ENCODE results near the gene DBF4B.
A peak's percentile ranks its signal among the peaks of the same experiment; 100 is the strongest.
"Not testable (repeated sequence)": the region's sequence is repeated elsewhere in the genome, so short reads cannot be mapped to it uniquely, and the experiment has no call there.

Gene DBF4B, protein sequence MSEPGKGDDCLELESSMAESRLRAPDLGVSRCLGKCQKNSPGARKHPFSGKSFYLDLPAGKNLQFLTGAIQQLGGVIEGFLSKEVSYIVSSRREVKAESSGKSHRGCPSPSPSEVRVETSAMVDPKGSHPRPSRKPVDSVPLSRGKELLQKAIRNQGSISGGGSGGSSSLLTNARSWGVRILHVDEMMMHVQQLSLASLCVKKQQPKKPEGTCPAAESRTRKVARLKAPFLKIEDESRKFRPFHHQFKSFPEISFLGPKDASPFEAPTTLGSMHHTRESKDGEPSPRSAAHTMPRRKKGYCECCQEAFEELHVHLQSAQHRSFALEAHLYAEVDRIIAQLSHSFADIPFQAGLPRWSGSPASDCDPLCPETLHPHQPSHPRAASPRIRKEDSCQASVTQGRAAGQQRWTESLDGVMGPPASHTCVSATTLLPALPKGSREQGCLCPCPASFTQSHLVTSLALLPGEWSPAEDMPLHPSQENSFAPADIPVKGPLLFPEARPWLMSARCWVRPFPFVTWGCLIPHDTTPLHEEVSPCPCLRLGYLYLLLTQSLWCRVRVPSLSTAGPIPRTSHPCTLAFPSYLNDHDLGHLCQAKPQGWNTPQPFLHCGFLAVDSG

DNA sequence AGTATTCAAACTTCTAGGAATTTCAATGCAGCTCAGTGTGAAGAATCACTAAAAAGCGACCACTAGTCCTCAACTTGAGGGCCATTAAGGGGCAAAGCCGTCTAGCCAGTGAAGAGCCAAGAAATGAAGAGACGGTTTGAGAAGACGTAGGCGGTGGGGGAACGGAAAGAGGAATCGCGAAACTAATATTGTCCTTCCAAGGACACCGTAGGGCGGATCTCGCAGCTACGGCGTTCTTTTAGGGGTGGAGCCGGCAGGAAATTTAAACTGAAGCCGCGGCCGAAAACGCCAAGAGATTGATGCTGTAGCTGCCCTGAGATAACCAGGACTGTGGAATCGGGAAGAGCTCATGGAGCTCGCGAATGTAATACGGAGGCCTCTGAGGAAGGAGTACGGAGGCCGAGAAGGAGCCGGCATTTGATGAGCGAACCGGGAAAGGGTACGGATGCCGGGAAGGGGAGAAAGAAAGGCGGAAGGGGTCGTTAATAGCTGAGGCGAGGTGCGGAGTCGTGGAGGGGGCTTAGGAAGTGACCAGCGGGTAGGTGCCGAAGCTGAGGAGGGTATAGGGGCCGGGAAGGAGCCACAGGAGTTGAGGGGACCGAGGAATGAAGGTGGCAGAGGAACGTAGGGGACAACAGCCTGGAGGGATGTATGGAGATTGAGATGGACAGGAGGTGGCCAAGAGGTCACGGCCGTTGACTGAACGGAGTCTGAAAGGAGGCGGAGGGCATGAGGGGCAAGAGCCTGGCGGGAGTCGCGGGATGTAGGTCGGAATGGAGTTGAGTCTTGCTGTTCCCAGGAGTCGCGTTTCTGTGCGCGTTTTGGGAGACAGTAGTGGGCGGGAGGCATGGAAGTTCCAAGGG is at the start of gene DBF4B:
DBF4B (plus strand) TSS at position 265 of the 863 bp plus-strand sequence; CDS start at position 421, 156 bp downstream.
- peak; percentile 91 for DNase-seq

DNA sequence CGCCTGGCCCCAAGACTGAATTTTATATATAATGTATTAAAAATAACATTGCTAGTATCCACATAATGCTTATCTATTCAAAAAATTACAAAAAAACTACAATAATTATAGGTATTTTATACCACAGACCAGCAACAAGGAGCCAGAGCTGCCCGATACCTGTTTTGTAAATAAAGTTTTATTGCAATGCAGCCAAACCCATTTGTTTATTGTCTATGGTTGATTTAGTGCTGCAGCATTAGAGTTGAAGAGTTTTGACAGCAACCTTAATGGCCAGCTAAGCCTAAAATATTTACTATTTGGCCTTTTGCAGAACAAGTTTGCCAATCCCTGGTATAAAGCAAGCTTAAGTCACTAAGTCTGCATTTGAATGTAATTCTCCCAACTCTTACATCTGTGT is 46.6 kb upstream of the DBF4B start:
- DNase-seq, result no peak

DNA sequence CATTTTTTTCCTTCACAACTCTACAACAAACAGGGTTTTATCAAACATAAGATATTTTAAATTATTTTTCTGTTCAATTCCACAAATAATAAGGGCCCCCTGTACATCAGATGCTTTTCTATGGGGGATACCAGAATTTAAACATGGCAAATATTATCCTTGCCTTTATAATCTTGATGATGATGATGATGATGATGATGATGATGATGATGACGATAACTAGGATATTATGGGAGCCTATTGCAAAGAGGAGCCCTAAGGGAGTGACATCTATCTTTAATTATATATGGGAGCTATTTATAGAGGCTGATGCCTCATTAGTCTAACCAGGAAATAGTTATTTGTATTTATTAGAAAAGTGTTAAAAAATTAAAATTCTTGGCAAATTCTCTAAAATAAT is 45.4 kb upstream of the DBF4B start:
- DNase-seq, result no peak

DNA sequence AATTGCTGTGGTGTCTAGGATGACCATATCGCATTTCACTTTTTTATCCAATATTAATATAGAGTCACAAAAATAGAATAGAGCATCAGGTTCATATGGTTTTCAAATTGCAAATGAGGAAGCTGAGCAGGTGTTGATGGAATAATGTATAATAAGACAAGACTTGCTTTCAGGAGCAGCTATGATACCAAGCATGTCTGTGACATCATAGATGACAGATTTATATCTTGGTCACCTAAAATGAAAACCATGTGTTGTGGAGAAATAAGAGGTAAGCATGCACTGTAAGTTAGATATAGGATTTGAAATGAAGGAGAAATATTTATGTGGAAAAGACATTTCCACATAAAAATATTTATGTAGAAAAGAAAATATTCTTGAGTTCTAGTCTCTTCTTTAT is 43.6 kb upstream of the DBF4B start:
- no peak for DNase-seq

DNA sequence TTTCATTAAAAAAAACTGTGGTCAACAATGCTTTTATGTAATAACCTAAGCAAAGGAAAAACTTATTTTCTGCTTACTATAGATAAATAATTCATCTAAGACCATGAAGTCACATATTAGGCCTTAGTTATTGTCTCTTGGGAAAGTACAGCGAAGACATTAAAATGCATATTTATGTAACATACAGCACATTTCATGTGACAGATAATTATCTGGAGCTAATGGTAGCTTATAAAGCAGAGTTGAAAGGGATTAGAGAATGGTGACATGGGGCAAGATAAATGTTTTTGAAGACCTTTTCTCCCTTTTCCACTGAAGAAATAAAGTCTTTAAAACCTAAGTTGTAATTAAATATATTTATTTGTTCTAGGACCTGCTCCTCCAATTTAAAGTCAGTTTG is 42.5 kb upstream of the DBF4B start:
- no peak for DNase-seq

DNA sequence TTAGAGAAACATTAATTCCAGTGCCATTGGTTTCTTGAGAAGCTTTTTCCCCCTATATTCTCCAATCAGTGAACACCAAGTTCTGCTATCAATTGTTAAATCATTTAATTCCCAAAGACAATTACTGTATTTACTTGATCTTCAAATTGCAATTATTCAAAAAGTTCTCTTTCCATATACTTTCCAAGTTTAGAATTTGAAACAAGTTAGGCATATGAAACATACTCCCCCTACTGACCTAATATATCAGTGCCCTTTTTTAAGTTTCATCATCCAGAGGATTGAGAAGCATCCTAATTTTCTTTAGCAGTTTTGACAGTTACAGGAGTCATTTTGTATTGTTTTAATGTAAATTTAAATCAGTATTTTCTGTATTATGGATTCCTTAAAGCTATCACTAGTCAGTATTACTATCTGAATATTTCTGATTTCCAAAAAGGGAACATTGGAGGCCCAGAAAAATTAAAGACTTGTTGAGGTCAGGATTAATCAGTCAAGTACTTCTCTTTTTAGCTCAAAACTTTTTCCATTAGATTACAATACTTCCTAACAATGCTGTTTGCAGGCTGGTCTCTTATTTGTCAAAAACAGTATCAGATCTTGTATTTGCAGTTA is 35.9 kb upstream of the DBF4B start:
- no peak for DNase-seq

DNA sequence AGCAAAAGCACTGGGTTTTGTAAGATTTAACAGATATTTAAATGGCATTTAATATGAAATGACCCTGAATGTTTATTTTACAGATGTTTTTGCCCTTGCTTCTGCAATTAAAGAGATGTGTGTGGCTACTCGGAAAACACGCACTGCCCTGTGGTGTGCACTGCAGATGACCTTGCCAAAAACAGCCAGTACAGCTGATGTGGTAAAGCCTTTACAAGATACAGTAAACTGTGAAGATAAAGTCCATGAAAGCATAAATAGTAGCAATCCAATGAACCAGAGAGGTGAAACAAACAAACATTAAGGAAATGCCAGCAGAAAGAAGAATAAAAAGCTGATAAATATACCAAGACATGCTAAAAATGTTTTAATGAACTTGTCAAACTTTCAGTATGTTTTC is 34.6 kb upstream of the DBF4B start:
- no peak for DNase-seq

DNA sequence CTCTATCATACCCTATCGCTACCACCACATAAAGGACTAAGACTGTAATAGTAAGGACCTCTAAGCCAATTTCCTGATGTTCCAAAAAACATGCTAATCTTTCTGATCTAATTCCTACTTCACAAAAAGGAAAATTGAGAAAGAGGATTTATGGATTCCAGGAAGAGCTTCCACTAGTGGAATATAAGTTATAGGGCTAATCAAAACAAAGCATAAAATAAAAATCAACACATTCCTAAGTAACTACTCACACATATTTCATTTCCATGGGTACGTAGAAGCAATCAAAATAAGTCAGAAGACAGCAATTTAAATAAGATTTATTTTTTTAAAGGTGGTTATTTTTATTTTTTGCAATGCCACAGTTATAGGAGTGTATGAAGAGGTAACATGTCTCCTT is 31.3 kb upstream of the DBF4B start:
- no peak for DNase-seq

DNA sequence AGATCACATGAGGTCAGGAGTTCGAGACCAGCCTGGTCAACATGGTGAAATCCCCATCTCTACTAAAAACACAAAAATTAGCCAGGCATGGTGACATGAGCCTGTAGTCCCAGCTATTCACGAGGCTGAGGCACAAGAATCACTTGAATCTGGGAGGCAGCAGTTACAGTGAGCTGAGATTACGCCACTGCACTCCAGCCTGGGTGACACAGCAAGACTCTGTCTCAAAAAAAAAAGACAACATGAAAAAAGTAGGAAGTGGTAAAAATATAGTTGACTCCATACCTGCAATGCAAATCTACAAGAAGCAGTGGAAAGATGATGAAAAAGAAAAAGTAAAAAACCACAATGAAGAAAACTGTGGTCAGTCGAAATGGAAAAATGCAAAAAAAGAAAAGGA is 25.2 kb upstream of the DBF4B start:
- DNase-seq, result not testable (repeated sequence)

DNA sequence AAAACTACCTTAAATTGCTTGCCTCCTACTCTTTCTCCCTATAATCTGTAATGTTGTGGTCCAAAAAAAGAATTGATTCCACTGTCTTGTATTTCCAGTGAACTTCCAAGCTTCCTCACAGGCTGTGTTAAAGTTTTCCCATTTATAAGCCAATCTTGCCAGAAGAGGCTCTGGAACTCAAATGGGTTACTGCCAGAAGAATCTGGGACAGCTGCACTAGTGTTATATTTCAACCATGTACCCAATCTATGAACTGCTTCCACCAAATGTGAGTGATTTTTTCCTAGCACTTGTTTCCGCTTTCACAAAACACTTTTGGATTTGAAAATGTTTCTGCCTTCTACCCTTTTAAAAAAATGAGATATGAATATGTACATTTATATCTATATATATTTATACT is 20.7 kb upstream of the DBF4B start:
- DNase-seq, result no peak

DNA sequence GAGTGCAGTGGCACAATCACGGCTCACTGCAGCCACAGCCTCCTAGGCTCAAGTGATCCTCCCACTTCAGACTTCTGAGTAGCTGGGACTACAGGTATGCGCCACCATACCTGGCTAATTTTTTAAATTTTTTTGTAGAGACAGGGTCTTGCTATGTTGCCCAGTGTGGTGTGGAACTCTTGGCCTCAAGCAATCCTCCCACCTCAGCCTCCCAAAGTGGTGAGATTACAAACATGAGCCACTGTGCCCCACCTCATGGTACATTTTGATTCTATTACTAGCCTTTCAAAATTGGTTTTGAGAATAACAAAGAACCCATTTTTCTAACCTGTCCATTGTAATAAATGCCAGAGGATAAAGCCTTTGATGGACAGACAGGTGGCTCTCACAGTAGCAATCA is 20.3 kb upstream of the DBF4B start:
- no peak for DNase-seq

DNA sequence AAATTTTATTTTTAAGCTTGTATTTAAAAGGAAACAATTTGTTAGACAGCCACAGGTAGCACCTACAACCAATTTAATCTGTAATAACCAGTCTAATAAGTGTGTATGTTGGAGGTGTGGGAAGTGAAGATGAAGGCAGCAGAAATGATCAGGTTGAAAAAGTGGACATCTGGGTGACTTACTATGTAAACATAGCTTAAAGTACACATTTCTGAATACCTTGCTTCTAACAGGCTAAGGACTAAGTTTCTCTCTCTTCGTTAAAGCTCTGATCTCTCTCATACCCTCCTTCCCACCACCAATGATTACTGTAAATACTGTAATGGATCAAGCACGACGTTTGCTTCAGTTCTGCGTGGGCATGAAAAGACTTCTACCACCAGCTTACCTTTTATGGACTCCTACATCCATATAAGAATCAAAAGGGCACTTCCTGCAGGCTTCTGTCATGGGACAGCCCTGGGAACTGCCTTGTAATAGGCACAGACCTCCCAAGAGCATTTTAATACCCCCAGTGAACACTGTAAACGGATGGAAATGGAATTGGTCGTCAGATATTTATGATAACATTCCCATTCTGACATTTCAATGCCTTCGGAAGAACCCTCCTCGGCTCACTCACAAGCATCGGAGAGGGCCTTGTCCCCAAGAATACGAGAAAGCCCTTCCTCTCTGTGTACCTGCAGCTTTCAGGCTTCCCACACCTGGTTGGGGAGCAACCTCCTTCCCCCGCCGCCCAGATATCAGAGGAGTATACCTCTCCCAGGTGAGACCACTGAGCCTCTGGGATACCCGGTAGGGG is 19.6 kb upstream of the DBF4B start:
- DNase-seq, result no peak

DNA sequence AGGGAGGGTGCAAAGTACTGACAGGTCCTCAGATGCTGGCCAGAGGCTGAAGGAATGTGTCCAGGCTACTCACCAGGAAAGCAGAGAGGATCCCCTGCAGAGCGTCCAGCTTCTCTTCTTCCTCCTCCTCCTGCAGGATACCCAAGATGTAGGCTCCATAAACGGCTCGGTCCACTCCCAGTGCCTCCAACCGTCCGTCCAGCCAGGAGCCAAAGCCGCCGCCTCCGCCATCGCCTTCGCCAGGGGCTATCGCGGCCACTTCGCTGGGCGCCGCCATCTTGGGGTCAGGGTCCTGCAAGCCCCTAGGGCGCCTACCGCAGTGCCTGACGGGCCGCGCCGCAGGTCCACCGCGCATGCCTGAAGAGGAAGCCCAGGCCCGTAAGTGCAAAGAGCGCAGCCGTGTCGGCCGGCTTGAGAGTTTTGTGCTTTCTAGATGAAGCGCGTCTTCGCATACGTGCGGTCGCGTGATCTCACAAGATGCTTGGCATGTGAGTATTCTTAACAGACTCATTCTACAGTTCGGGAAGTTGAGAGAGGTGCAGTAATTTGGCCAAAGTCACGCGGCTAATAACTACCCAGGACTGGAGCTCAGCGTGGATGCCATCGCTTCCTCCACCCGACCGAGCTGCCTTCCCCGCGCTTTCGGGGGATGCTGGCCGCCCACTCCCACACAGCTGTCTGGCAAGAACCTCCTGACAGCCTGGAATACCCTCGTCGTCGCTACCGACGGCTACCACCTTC is 18.8 kb upstream of the DBF4B start, which contains the start of gene CCDC43:
CCDC43 (minus strand) TSS at position 300 of the 741 bp plus-strand sequence; CDS start at position 277, 23 bp downstream.
- DNase-seq, result peak; percentile 92

DNA sequence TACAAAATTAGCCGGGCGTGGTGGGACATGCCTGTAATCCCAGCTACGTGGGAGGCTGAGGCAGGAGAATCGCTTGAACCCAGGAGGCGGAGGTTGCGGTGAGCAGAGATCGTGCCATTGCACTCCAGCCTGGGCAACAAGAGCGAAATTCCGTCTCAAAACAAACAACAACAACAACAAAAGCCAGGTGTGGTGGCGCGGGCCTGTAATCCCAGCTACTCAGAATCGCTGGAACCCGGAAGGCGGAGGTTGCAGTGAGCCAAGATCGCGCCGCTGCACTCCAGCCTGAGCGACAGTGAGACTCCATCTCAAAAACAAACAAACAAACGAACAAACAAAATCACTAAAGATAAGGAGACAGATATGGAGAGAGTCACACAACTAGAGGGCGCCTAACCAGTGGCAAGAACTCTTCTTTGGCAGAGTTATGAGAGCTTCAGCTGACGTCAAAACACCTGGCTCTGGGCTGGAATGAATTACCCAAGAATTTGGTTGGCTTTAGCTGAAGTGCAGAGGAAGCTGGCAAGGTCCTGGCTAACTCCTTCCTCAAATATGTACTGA is 17.6 kb upstream of the DBF4B start:
- DNase-seq, result peak; percentile 11

DNA sequence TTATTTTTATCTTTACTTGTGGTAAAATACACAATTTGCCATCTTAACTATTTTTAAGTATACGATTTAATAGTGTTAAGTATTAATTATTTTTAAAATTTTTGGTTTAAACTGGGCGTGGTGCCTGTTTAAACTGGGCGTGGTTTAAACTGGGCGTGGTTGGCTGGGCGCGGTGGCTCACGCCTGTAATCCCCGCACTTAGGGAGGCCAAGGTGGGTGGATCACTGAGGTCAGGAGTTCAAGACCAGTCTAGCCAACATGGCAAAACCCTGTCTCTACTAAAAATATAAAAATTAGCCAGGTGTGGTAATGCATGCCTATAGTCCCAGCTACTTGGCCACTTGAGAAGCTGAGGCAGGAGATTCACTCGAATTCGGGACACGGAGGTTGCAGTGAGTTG is 14.9 kb upstream of the DBF4B start:
- DNase-seq, result no peak

DNA sequence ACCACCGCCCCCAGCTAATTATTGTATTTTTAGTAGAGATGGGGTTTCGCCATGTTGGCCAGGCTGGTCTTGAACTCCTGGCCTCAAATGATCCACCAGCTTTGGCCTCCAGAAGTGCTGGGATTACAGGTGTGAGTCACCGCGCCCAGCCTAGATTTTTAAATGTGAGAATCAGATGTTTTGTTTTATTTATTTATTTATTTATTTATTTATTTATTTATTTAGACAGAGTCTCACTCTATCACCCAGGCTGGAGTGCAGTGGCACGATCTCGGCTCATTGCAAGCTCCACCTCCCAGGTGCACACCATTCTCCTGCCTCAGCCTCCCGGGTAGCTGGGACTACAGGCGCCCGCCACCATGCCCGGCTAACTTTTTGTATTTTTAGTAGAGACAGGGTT is 8.2 kb upstream of the DBF4B start:
- not testable (repeated sequence) for DNase-seq

DNA sequence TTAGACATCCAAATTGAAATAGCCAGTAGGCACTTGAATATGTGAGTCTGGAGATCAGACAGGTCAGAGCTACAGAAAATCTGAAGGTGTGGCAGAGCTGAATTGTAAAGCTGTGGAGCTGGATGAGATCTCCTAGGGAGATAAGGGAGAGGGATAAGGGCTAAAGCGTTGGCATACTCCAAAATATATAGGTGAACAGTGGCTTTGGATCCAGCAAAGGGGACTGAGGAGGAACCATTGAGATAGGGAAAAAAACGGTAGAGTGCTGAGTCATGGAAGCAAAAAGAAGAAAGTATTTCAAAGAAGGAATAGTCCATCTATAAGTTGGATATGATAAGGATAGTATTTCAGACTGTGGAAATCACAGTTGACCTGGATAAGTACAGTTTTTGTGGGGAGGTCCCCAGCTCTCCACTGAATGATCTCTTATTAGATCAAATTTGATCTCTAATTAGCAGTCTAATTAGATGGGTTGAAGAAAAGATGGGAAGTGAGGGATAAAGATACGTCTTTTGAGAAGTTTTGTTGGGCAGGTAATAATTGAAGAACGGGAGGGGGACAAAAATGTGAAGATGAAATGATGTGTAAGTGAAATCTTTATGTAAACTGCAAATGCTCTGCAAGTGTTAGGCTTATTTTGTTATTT is 587 bp upstream of the DBF4B start:
- DNase-seq, result peak; percentile 13

DNA sequence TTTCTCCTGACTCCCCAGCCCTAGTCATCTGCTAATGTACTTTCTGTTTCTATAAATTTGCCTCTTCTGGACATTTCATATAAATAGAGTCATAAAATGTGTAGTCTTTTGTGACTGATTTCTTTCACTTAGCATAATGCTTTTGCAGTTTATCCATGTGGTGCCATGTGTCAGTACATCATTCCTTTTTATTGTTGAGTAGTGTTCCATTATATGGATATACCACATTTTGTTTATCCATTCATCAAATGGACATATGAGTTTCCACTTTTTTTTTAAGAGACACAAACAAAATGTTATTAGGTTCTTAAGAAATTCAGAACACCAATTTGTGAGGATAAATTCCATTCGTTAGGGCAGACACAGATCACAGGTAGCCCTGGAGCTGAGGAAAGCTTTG is 11.0 kb downstream of the DBF4B start:
- no peak for DNase-seq

DNA sequence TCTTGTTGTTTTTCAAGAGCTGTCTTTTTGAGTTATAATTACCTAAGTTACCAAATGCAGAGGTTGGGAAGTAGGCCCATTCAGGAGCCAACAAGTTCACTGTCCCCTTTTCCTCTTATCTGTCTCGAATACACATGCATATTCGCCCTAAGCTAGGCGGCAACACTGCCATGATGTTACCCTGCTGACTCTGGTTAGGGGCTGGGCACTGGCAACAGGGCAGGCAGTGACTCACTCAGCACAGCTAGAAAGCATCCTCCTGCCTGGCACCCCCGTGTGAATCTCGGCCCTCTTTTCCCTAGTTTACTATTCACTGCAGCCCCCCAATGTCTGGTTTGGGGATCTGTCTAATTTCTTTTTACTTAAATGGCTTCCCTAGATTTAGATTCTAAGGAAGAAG is 13.8 kb downstream of the DBF4B start:
- no peak for DNase-seq

DNA sequence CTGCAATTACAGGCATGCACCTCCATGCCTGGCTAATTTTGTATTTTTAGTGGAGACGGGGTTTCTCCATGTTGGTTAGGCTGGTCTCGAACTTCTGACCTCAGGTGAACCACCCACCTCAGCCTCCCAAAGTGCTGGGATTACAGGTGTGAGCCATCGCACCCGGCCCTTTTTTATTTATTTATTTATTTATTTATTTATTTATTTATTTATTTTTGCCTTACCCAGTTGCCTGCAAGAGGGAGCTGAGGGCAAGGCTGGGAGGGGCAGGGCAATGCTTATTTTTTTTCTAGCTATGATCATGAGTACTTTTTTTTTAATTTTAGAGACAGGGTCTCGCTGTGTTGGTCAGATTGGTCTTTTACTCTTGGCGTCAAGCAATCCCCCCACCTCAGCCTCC is 17.7 kb downstream of the DBF4B start:
- DNase-seq, result not testable (repeated sequence)

DNA sequence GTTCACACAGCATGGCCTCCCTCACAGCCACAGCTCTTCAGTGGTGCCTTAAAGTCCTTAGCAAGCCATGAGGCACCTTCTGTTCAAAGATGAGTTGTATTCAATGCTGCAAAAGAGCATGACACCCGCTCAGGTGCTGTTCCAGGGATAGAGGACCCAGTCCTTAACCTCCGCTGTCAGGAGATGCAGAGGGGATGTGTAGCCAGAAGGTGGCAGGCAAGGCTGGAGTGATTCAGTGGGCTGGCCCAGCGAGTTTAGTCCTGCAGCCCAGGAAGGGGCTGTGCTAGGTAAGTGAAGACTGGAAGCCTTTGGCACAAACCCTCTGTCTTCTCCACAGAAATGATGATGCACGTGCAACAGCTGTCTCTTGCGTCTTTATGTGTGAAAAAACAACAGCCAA is 25.3 kb downstream of the DBF4B start:
- DNase-seq, result no peak
